GM19240 (cell line): ENCODE measurements around the gene FH.

Experiments
- DNase-seq: peaks from one replicate; pipeline ENCODE4 v3.0.0; 2011; ENCODE audit warnings: low spot score; ENCODE audit not compliant: insufficient read length

FH gene

GRCh38 chr1:241525026-241525425, 5.5 kb upstream of the FH start:
- no peak for DNase-seq

- no peak for DNase-seq
Measured at GRCh38 chr1:241521718-241522117, 2.2 kb upstream of the FH start.

GRCh38 chr1:241520080-241520465, 518 bp upstream of the FH start:
- no peak for DNase-seq

GRCh38 chr1:241518476-241519307, 863 bp downstream of the FH start:
- no peak for DNase-seq

- no peak for DNase-seq
Measured at GRCh38 chr1:241513378-241513777, 6.2 kb downstream of the FH start.

GRCh38 chr1:241507189-241507863, 12.2 kb downstream of the FH start:
- DNase-seq = no peak

GRCh38 chr1:241503444-241503843, 16.1 kb downstream of the FH start:
- DNase-seq = no peak

GRCh38 chr1:241499910-241500309, 19.6 kb downstream of the FH start:
- DNase-seq = no peak

GRCh38 chr1:241495741-241496140, 23.8 kb downstream of the FH start:
- no peak for DNase-seq

- no peak for DNase-seq
Measured at GRCh38 chr1:241488739-241489138, 30.8 kb downstream of the FH start.

- DNase-seq = no peak
Measured at GRCh38 chr1:241485554-241485992, 34.0 kb downstream of the FH start.

- no peak for DNase-seq
Measured at GRCh38 chr1:241485145-241485544, 34.4 kb downstream of the FH start.

GRCh38 chr1:241482761-241483250, 36.7 kb downstream of the FH start:
- DNase-seq = no peak

GRCh38 chr1:241479294-241479693, 40.3 kb downstream of the FH start:
- DNase-seq = no peak

GRCh38 chr1:241475671-241476070, 43.9 kb downstream of the FH start:
- DNase-seq = no peak

- DNase-seq = no peak
Measured at GRCh38 chr1:241473026-241473425, 46.5 kb downstream of the FH start.

GRCh38 chr1:241470908-241471590, 48.5 kb downstream of the FH start:
- DNase-seq = no peak

- DNase-seq = no peak
Measured at GRCh38 chr1:241470361-241470760, 49.2 kb downstream of the FH start.

GRCh38 chr1:241465673-241466072, 53.9 kb downstream of the FH start:
- DNase-seq = no peak

- no peak for DNase-seq
Measured at GRCh38 chr1:241464985-241465384, 54.6 kb downstream of the FH start.

- DNase-seq = no peak
Measured at GRCh38 chr1:241462391-241462790, 57.2 kb downstream of the FH start.
